H9 (cell line): ENCODE data around the gene WSCD2. TPM values are rescaled to one million over a fixed set of nuclear protein-coding genes. Genes with fewer than 3 reads are reported as not detected.

Experiments
- DNase-seq: peaks from one replicate; pipeline ENCODE4 v3.0.0-alpha.2; 2017
- H2AFZ ChIP-seq: one replicate; pipeline ENCODE4 v1.6.1; 2013; ENCODE audit warnings: mild to moderate bottlenecking, low read length, control low read depth, moderate library complexity
- H2AK5ac ChIP-seq: 2 replicates; pipeline ENCODE4 v1.6.1; 2013; ENCODE audit warnings: low read length, control low read depth, mixed read lengths; ENCODE audit not compliant: insufficient read length
- H2BK120ac ChIP-seq: one replicate; pipeline ENCODE4 v1.6.1; 2013; ENCODE audit warnings: low read depth, mild to moderate bottlenecking, low read length, control low read depth, inconsistent platforms; ENCODE audit not compliant: poor library complexity, severe bottlenecking
- H2BK12ac ChIP-seq: 2 replicates; pipeline ENCODE4 v1.6.1; 2013; ENCODE audit warnings: low read length, control low read depth, mixed read lengths, low read depth; ENCODE audit not compliant: insufficient read length
- H2BK15ac ChIP-seq: 2 replicates; pipeline ENCODE4 v1.6.1; 2013; ENCODE audit warnings: low read depth, low read length, control low read depth
- H2BK20ac ChIP-seq: one replicate; pipeline ENCODE4 v1.6.1; 2013; ENCODE audit warnings: low read depth, mild to moderate bottlenecking, low read length, control low read depth, inconsistent platforms; ENCODE audit not compliant: poor library complexity, severe bottlenecking
- H2BK5ac ChIP-seq: 2 replicates; pipeline ENCODE4 v1.6.1; 2013; ENCODE audit warnings: low read length, control low read depth, mixed read lengths; ENCODE audit not compliant: insufficient read length
- H3K14ac ChIP-seq: 2 replicates; pipeline ENCODE4 v1.6.1; 2013; ENCODE audit warnings: low read length, control low read depth; ENCODE audit not compliant: insufficient read depth
- H3K18ac ChIP-seq: 2 replicates; pipeline ENCODE4 v1.6.1; 2013; ENCODE audit warnings: low read depth, mild to moderate bottlenecking, mixed read lengths, low read length, control low read depth; ENCODE audit not compliant: insufficient read length
- H3K23ac ChIP-seq: 2 replicates; pipeline ENCODE4 v1.6.1; 2013; ENCODE audit warnings: low read length, control low read depth, mixed read lengths, low read depth; ENCODE audit not compliant: insufficient read length
- H3K23me2 ChIP-seq: 2 replicates; pipeline ENCODE4 v1.6.1; 2013; ENCODE audit warnings: low read depth, mild to moderate bottlenecking, mixed read lengths, low read length, control low read depth; ENCODE audit not compliant: insufficient read length, poor library complexity, severe bottlenecking
- H3K27ac ChIP-seq: 2 replicates; pipeline ENCODE4 v1.5.1; 2013; ENCODE audit warnings: low read length, control low read depth, mixed read lengths, low read depth; ENCODE audit not compliant: insufficient read length
- H3K27me3 ChIP-seq: 2 replicates; pipeline ENCODE4 v1.6.1; 2013; ENCODE audit warnings: low read length, control low read depth, inconsistent platforms; ENCODE audit not compliant: insufficient read depth
- H3K4ac ChIP-seq: 2 replicates; pipeline ENCODE4 v1.6.1; 2013; ENCODE audit warnings: low read depth, mild to moderate bottlenecking, control low read depth, inconsistent platforms, low read length, moderate library complexity
- H3K4me1 ChIP-seq: 2 replicates; pipeline ENCODE4 v1.6.1; 2013; ENCODE audit warnings: low read length, control low read depth, inconsistent platforms; ENCODE audit not compliant: insufficient read depth
- H3K4me2 ChIP-seq: 2 replicates; pipeline ENCODE4 v1.6.1; 2013; ENCODE audit warnings: low read length, control low read depth, mixed read lengths; ENCODE audit not compliant: insufficient read length, insufficient read depth
- H3K56ac ChIP-seq: 2 replicates; pipeline ENCODE4 v1.6.1; 2013; ENCODE audit warnings: low read depth, mild to moderate bottlenecking, mixed read lengths, low read length, control low read depth; ENCODE audit not compliant: insufficient read length
- H3K79me1 ChIP-seq: 2 replicates; pipeline ENCODE4 v1.6.1; 2013; ENCODE audit warnings: low read depth, mild to moderate bottlenecking, moderate library complexity, low read length, control low read depth, inconsistent platforms; ENCODE audit not compliant: insufficient read depth, poor library complexity, severe bottlenecking
- H3K79me2 ChIP-seq: 2 replicates; pipeline ENCODE4 v1.6.1; 2013; ENCODE audit warnings: low read length, control low read depth, inconsistent platforms; ENCODE audit not compliant: insufficient read depth
- H3K9ac ChIP-seq: 2 replicates; pipeline ENCODE4 v1.6.1; 2013; ENCODE audit warnings: low read length, control low read depth, mixed read lengths; ENCODE audit not compliant: insufficient read length; ENCODE audit errors: extremely low read depth
- H3K9me3 ChIP-seq: one replicate; pipeline ENCODE4 v1.6.1; 2013; ENCODE audit warnings: low read depth, low read length, inconsistent platforms; ENCODE audit not compliant: control insufficient read depth
- H3T11ph ChIP-seq: one replicate; pipeline ENCODE4 v1.6.1; 2013; ENCODE audit warnings: mild to moderate bottlenecking, low read length, control low read depth, inconsistent platforms
- H4K20me1 ChIP-seq: one replicate; pipeline ENCODE4 v1.6.1; 2013; ENCODE audit not compliant: control insufficient read depth, insufficient read length, insufficient read depth
- H4K5ac ChIP-seq: 2 replicates; pipeline ENCODE4 v1.6.1; 2013; ENCODE audit warnings: low read depth, mild to moderate bottlenecking, mixed read lengths, low read length, control low read depth; ENCODE audit not compliant: insufficient read length
- H4K8ac ChIP-seq: replicated peaks from 2 replicates; pipeline ENCODE4 v1.6.1; 2013; ENCODE audit warnings: low read length, control low read depth, mixed read lengths, low read depth; ENCODE audit not compliant: insufficient read length
- H4K91ac ChIP-seq: 2 replicates; pipeline ENCODE4 v1.6.1; 2013; ENCODE audit warnings: low read depth, mild to moderate bottlenecking, moderate library complexity, mixed read lengths, low read length, control low read depth; ENCODE audit not compliant: insufficient read length
- H3K27ac Mint-ChIP-seq, 3 experiments: 2 replicates in 2 of 3; 3 replicates in 1 of 3; pipeline ENCODE4 v1.8.0; 2020 to 2021; ENCODE audit warnings: mixed read lengths in 3 of 3, mild to moderate bottlenecking in 1 of 3, moderate library complexity in 1 of 3
- H3K27me3 Mint-ChIP-seq: 2 replicates; pipeline ENCODE4 v1.8.0; 2021; ENCODE audit warnings: low read depth, mild to moderate bottlenecking, moderate library complexity, mixed read lengths
- H3K36me3 Mint-ChIP-seq, 3 experiments: 2 replicates in 2 of 3; 3 replicates in 1 of 3; pipeline ENCODE4 v1.8.0; 2020 to 2021; ENCODE audit warnings: low read depth in 3 of 3, mixed read lengths in 3 of 3; ENCODE audit not compliant: insufficient read depth in 1 of 3
- H3K4me1 Mint-ChIP-seq, 2 experiments: 2 replicates each; pipeline ENCODE4 v1.8.0; 2020; ENCODE audit warnings: mixed read lengths in 2 of 2
- H3K4me3 Mint-ChIP-seq, 2 experiments: 2 replicates in 1 of 2; 3 replicates in 1 of 2; pipeline ENCODE4 v1.8.0; 2020 to 2021; ENCODE audit warnings: mild to moderate bottlenecking in 2 of 2, mixed read lengths in 2 of 2, moderate library complexity in 1 of 2
- H3K9me3 Mint-ChIP-seq, 2 experiments: 2 replicates in 1 of 2; 3 replicates in 1 of 2; pipeline ENCODE4 v1.8.0; 2020; ENCODE audit warnings: mild to moderate bottlenecking in 2 of 2, mixed read lengths in 2 of 2, moderate library complexity in 1 of 2
- WGBS: extraction: QIAGEN DNeasy Blood & Tissue Kit; methylation state at CpG from one replicate; pipeline ENCODE4 v1.1.7; 2013; ENCODE audit warnings: missing lambda C conversion rate, low lambda C conversion rate, mixed read lengths; ENCODE audit not compliant: insufficient read length; ENCODE audit errors: extremely low coverage; 5-methylcytosine and 5-hydroxymethylcytosine counted together
- total RNA-seq: library from RNA; stranded (reverse); gene quantifications from 2 replicates; pipeline ENCODE4 v1.2.1, GENCODE V29; 2021
- TF ChIP-seq, protein P1 (sequence below): fragments of 200-600 bp; sonication (generic); conservative IDR thresholded peaks from 3 replicates; pipeline ENCODE4 v1.8.0; 2021; ENCODE audit warnings: antibody characterized with exemption, mild to moderate bottlenecking

WSCD2 gene
- total RNA-seq, 1 experiment from 2014 or later = 0.92 TPM

- Histone ChIP-seq H3K14ac (no peak overlapping the region), H2AFZ (no peak overlapping the region), H4K5ac (no peak overlapping the region), H2BK12ac (no peak overlapping the region), H3T11ph (no peak overlapping the region), H3K18ac (no peak overlapping the region), H2BK20ac (no peak overlapping the region), H2BK120ac (no peak overlapping the region), H4K91ac (no peak overlapping the region), H3K23me2 (no peaks in the 10 kb centered on the region), H3K4me2 (no peak overlapping the region), H2BK15ac (no peak overlapping the region), H3K56ac (no peak overlapping the region), H3K9ac (no peak overlapping the region), H3K4ac (no peak overlapping the region), H3K79me2 (no peaks in the 10 kb centered on the region), H2BK5ac (no peak overlapping the region), H3K27me3 (no peaks in the 10 kb centered on the region), H4K8ac (no peak overlapping the region), H3K4me1 (peaks cover 5% of the 10 kb centered on the region; the same call in 1 of the 2 replicates), H3K9me3 (no peaks in the 10 kb centered on the region), H2AK5ac (no peak overlapping the region), H4K20me1 (no peaks in the 10 kb centered on the region), H3K79me1 (no peaks in the 10 kb centered on the region), H3K23ac (no peak overlapping the region), H3K27ac (no peak overlapping the region)
- Mint-ChIP-seq H3K4me3 (no peak overlapping the region), H3K27me3 (peaks cover 2% of the 10 kb centered on the region; the same call in 1 of the 2 replicates), H3K9me3 (peaks cover 2 to 4% of the 10 kb centered on the region in 2 experiments; a peak in 3 of 5 replicates), H3K36me3 (no peaks in the 10 kb centered on the region; a peak in 2 of 7 replicates), H3K27ac (no peak overlapping the region), H3K4me1 (peaks cover 22 to 29% of the 10 kb centered on the region in 2 experiments)
- TF ChIP-seq, protein P1, sequence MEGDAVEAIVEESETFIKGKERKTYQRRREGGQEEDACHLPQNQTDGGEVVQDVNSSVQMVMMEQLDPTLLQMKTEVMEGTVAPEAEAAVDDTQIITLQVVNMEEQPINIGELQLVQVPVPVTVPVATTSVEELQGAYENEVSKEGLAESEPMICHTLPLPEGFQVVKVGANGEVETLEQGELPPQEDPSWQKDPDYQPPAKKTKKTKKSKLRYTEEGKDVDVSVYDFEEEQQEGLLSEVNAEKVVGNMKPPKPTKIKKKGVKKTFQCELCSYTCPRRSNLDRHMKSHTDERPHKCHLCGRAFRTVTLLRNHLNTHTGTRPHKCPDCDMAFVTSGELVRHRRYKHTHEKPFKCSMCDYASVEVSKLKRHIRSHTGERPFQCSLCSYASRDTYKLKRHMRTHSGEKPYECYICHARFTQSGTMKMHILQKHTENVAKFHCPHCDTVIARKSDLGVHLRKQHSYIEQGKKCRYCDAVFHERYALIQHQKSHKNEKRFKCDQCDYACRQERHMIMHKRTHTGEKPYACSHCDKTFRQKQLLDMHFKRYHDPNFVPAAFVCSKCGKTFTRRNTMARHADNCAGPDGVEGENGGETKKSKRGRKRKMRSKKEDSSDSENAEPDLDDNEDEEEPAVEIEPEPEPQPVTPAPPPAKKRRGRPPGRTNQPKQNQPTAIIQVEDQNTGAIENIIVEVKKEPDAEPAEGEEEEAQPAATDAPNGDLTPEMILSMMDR = no peak
- no peak for DNase-seq
- WGBS = no CpG with 5 or more reads among the region's 6 CpGs
These were observed 8.3 kb upstream of the WSCD2 start for GRCh38 chr12:108120863-108121165.
